GM19324 (cell line): ENCODE data around the gene SLC27A5.
"Not testable (repeated sequence)": the region's sequence is repeated elsewhere in the genome, so short reads cannot be mapped to it uniquely, and the experiment has no call there.

ENCODE experiments used
- ATAC-seq: cut with Tn5 transposase; IDR thresholded peaks from one replicate; pipeline ENCODE4 v1.9.1; 2021; ENCODE audit warnings: mild to moderate bottlenecking, moderate library complexity; ENCODE audit not compliant: unreplicated experiment, low FRiP score

The SLC27A5 gene

DNA sequence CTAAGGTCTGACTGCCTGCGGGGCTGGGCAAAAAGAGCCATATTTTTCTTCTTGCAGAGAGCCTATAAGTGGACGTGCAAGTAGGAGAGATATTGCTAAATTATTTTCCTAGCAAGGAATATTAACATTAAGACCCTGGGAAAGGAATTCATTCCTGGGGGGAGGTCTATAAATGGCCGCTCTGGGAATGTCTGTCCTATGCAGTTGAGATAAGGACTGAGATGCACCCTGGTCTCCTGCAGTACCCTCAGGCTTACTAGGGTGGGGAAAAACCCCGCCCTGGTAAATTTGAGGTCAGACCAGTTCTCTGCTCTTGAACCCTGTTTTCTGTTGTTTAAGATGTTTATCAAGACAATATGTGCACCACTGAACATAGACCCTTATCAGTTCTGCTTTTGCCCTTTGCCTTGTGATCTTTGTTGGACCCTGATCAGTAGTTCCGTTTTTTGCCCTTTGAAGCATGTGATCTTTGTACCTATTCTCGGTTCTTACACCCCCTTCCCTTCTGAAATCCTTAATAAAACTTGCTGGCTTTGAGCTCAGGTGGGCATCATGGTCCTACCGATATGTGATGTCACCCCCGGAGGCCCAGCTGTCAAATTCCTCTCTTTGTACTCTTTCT is 4.1 kb downstream of the SLC27A5 start:
- not testable (repeated sequence) for ATAC-seq

DNA sequence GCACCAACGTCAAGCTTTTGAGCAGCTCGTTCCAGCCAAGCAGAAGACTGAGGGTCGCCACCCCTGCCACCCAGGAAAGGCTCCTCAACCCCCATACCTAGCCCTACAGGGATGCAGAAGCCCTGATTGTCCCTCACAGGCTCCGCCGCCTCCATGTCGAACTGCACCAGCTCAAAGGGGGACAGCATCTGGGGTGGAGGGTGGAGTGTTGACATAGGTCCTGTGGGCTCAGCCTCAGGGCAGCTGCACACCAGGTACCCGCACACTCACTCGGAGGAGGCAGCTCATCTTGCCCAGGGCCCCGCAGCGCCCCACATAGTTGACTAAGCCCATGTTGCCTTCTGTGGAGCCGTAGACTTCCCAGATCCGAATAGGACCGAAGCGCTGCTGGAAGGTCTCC is 11.6 kb downstream of the SLC27A5 start:
- ATAC-seq: no peak

DNA sequence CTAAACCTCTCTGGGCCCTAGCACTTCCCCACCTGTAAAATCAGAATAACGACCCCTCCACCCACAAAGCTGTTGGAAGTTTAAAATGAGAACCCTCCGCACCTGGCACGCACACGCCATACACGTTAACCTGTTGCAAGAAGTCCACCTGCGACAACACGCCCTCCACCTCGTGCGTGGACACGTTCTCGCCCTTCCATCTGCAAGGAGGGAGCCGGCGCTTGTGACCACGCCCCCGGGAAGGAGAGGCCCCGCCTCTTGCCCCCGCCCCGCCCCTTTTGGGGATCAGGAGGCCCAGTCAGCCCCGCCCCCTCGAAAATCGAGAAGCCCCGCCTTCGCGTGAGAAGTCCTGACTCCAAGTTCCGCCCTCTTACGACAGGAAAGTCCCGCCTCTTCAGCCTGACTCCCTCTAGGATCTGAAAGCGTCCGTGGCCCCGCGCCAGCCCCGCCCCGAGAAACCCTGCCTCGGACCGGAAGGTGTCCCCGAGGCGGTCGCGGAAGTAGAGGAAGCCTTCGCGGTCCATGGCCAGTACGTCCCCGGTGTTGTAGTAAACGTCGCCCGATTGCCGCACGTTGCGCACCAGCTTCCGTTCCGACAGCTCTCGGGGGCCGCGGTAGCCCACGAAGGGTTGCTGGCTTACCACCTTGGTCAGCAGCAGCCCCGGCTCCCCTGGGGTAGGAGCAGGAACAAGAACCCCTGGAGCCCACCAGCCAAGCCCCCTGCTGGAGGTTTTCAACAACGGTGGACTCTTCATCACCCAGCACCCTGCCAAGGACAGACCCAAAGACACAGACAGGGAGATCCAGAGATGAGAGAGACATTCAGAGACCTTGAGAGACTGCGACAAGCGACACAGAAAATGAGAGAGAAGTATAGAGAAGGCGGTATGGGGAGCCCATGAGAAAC is 12.5 kb downstream of the SLC27A5 start:
- ATAC-seq: peak; percentile 84

DNA sequence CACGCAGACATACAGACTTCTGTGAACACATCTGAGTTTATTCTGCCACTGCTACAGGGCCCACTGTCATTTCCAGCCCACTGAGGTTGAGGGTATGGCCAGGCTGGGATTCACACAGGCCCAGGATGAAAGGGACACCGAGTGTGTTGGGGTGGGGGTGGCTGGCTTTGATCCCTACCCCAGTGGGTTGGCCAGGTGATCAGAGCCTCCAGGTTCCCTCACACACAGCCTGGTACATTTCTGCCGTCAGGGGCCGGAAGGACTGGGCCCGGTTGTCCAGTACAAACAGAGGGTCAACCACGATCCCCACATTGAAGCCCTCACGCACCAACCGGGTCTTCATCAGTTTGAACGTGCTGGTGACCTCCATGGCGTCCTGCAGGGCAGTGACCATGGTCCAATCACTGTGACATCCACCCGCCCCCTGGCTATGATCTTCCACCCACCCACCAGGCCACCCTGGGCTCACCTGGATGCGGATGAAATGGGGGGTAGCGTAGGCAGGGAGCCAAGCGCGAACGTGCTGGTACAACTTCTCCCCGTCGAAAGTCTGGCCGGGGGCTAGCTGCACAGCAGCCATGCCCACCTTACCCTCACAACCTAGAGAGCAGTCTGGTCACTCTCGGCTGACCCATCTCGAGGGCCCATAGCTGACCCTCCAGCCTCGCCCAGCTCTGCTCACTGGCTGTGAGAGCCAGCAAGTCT is 13.3 kb downstream of the SLC27A5 start:
- ATAC-seq: no peak

DNA sequence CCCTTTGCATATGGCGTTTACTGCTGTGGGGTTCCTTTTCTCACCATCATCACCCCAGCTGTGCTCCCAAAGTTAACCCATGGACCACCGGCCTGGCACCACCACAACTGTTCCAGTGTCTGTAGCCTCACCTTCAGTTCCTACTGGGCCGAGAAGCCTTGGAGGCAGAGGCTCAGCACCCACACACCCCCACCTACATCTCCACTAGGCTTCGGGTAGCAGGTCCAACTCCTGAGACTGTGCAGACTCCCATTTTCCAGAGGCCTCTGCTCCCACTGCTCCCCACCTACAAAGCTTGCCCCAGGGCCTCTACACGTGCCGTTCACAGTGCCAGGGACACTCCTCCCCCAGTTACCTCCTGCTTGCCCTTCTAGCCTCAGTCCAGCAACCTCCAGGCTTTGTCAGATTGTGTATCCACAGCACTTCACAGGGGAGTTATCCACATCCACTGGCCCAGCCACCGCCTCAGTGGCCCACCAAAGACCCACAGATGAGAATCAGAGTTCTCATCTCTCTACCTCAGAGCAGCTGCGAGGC is 14.1 kb downstream of the SLC27A5 start:
- ATAC-seq: no peak

DNA sequence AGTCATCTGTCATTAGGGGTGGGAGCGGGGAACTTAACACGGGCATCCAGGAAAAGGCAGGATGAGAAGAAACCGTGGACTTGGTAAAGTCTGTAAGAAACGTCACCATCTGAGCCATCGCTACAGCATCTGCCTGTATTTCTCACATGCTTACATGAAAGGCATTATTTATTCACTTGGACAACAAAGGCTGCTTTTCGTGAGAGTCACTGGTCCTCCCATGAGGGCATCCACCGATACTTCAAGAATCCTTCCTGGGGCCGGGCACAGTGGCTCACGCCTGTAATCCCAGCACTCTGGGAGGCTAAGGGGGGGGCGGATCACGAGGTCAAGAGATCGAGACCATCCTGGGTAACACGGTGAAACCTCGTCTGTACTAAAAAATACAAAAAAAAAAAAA is 19.5 kb downstream of the SLC27A5 start:
- no peak for ATAC-seq

DNA sequence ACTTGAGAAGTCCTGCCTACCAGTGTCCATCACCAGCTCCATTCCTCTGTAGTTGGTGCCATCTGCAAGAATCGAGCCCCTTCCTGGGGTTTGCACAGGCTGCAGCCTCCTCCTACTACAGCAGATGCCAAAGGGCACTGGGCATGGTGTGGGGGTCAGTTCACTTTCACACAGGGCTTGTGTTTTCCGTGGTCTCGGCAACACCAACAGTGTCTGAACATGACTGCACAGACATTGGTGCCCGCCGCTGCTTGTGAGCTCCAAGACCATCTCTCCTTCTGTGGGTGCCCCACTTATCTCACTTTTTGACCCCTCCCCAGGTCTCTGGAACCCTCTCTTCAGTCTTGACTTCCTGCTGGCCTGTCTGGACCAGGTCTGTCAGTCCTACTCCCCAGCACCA is 20.4 kb downstream of the SLC27A5 start:
- no peak for ATAC-seq

DNA sequence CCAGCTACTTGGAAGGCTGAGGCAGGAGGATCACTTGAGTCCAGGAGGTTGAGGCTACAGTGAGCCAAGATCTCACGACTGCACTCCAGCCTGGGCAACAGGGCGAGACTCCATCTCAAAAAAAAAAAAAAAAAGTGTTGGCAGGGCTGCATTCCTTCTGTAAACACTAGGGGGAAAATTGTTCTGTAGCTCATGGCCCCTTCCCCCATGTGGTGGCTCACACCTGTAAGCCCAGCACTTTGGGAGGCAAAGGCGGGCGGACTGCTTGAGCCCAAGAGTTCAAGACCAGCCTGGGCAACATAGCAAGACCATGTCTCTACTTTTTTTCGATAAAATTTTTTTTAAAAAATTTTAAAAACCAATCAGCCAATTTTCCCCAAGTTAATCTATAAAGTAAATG is 27.4 kb downstream of the SLC27A5 start:
- not testable (repeated sequence) for ATAC-seq

DNA sequence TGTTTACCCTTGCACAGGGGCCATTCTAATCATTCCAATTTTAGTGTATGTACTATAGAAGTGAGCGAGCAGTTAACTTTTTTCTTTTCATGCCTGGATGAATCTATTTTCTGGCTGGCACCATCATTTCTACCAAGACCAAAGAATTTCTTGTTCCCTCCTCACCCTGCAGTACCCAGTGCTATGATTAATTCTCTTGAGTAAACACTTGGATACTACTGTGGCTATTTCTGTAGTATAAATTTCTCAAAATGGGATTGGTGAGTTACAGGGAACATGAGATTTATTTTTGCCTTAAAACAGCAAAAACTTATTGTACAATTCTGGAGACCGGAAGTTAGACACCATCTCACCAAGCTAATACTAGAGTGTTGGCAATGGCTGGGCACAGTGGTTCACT is 28.0 kb downstream of the SLC27A5 start:
- ATAC-seq: no peak

DNA sequence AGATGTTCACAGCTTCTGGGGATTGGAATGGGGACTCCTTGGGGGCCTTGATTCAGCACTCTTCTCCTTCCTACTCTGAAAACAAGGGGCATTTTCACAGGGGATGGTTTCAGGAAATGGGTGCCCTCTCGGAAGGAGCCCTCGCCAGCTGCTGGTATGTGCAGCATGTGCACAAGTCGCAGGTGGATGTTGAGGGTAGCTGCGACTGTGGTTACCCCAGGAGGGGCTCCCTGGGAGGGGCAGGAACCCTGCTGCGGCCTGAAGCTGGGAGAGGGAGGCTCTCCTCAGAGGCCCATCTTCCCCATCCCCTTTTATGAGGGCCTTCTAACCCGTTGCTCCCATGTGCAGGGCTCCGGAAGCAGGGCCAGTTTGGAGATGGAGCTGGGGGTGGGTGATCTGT is 29.4 kb downstream of the SLC27A5 start:
- ATAC-seq: no peak

DNA sequence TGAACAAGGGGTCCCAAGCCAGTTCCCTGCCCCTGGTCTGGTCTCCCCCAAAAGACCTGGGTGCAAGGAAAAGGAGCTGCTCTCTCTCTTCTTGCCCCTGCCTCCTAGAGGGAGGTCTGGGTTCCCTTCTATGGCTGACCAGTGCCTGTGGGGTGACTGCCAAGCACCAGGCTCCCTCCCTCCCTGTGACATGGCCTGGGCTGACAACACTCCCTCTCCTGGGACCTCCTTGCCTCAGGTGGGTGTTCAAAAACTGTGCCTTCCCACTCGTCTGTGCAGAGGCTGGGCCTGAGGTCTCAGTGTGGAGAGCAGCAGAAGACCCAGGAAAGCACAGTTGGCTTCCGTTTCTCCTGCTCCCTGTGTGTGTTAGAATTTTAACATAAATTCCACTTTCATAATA is 31.0 kb downstream of the SLC27A5 start:
- ATAC-seq: no peak

DNA sequence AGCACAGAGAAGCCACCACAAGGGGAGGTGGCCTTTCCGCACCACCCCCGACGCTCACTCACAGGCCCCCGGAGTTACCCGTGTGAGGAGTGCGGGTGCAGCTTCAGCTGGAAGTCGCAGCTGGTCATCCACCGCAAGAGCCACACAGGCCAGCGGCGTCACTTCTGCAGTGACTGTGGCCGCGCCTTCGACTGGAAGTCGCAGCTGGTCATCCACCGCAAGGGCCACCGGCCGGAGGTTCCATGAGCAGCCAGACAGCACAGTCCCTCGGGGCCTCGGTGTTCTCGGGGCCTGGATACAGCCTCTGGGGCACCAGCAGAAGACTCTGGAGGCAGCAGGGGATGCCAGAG is 31.3 kb downstream of the SLC27A5 start:
- no peak for ATAC-seq

DNA sequence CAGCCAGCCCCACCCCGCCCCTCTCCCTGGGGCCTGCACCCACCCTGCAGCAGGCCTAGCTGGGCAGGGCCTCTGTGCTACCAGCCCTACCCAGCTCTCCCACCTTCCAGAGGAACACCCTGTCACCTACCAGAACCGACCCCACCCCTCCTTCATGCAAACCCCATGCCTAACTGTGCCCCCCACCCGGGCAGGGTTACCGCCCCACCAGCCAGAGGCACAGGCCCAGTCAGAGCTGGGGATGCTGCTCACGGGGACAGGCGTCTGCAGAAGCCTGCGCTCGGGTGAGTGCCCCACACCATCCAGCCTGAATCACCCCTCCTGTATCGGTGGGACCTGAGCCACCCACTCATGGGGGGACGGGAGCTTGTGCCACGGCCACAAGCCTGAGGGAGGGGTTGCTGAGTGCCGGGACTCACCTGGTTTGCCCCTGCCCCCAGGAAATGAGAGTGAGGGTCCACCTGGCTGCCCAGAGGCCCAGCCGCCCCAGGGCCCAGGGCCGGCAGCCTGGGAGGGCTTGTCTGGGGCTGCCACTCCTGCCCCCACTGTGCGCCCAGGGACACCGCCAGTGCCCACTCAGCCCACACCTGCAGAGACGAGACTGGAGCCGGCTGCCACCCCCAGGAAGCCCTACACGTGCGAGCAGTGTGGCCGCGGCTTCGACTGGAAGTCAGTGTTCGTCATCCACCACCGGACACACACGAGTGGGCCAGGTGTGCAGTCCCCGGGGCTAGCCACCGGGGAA is 31.9 kb downstream of the SLC27A5 start:
- no peak for ATAC-seq

DNA sequence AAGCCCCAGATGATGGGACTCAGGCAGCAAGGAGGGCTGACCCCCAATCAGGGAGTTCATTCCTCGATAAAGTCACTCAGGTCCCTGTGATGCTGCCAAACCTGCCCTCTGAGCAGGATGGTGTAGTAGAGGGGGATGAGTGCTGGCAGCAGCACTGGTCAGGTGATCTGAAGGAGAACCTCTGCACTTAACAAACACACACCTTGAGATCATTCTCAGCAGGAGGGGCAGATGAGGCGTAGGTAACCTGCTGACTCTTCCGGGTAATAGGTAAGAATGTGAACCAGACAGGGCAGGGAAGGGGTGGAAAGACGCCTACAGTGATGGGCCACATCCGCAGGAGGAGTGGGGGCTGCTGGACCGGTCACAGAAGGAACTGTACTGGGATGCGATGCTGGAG is 32.5 kb downstream of the SLC27A5 start:
- no peak for ATAC-seq

DNA sequence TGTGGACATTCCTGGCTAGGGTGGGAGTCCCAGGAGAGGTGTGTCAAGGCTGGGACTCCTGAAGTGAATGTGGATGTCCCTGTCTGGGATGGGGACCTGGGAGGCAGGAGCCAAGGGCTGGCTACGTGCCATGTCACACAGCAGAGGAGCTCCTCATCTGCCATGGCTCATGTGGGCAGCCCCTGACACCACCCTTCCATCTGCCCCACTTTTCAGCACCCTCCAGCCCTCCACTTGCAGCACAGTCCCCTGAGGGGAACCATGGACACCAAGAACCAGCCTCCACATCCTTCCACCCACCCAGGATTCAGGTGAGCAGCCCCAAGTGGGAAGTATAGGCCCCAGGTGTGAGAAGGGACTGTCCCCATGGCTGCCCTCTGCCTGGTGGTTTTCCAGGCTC is 33.9 kb downstream of the SLC27A5 start:
- no peak for ATAC-seq

DNA sequence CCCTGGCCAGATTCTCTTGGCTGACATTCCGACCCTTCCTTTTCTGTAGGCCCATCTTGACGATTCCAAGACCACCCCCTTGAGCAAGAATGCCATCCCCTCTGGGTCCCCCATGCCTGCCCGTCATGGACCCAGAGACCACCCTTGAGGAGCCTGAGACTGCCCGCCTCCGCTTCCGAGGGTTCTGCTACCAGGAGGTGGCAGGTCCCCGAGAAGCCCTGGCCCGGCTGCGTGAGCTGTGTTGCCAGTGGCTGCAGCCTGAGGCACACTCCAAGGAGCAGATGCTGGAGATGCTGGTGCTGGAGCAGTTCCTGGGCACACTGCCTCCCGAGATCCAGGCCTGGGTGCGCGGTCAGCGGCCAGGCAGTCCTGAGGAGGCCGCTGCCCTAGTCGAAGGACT is 34.7 kb downstream of the SLC27A5 start:
- no peak for ATAC-seq

DNA sequence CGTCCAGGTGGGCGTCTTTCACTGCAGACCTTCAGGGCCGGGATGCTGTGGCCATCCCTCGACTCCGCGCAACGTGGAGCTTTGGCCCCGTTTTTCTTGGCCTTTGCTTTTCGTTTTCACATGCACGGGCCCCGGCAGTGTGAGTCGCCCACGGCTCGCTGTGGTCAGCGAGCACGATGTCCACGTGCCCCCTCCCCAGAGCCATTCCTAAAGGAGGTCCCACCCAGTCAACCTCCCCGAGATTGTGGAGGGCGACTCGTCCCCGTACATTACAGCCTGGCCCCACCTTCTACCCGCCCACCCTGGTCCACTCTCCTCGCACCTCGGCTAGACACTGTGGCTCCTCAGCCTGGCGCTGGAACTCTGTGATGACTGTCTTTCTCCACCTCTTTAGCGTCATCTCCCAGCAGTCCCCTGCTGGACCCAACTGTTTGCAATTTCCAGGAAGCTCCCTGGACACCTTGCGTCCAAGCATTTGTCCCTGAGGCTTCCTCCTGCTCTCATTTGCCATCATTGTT is 35.2 kb downstream of the SLC27A5 start:
- ATAC-seq: no peak

DNA sequence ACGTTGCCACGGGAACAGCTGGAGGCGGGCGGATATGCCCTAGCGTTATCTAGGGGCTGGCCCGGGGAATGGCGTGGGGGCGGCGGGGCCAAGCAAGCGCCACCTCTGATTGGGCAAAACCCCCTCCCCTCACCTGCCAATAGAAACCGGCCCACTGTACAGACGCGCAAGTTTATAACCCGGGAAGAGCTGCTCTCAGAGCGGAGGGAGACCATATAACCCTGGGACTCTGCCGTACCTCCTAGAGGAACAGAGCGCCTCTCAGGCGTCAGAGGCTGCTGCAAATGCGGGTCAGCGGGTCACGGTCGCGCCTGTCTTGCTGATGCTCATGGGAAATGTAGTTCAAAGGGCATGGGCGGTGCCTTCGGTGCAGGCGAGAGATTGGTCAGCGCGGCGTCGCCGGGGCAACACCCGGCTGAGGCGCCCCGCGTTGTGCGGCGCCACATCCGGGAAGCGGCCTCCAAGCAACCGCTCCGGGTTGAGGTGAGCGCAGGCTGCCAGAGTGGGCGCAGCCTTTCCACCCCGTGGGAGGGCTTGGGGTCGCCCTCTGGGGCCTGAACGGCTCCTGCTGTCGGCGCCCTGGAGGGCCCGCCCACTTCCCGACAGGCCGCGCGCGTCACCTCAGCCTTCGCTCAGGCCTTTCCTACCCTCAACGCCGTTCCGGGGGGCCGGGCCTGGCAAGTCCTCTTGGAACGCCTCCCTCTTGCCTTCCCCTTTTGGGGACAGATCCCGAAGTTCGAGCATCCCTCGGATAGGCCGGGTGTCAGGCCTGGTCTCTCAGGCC is 35.9 kb downstream of the SLC27A5 start, which contains the start of gene ZNF446:
Gene ZNF446, plus strand, starts transcription at position 639 of the 784 bp plus-strand sequence. CDS start 867 bp downstream, outside the sequence.
- ATAC-seq: peak; percentile 77

DNA sequence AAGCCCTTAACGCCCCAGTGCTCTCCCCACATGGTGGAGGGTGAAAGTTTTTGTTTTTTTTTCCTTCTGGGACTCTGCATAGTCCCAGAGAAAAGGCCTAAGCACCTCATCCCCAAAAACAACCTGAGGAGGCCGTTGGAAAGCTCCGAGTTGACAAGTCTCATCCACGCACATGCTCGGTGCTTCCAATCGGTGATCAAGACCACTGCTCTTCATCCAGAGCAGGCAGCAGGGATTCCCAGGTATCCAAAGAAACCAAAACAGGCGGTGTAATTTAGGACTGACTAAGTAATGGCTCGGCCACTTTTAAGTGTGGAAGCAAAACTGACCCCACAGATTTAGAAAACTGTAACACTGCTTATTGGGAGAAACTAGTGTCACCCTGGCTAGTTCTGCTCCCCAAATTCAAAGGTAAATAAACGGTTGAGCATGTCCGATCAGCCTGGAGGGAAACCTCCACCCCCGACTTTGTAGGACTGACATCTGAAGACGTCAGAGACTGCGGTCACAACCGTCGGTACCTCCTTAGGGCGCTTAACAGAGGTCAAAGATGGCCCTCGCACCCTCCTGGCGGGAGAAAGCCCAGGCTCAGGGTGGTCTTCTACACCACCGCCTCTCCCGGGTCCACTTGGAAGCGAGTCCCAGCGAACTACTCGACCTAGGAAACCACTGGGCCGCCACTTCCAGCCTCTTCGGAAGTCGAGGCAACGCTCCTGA is 36.6 kb downstream of the SLC27A5 start:
- no peak for ATAC-seq
